Activated CD8-positive, alpha-beta memory T cell treated with anti-CD3 and anti-CD28 coated beads, Interleukin-2, amount 10 ng/mL, durations not matched to agents 7 days and 5 days (primary cell): ENCODE measurements around the gene FAM219B. TPM values are rescaled to one million over a fixed set of nuclear protein-coding genes. Genes with fewer than 3 reads are reported as not detected.
A peak's percentile ranks its signal among the peaks of the same experiment; 100 is the strongest.
"Not testable (repeated sequence)": the region's sequence is repeated elsewhere in the genome, so short reads cannot be mapped to it uniquely, and the experiment has no call there.

Experiments used
- ATAC-seq: fragments of 150-1000 bp; cut with Tn5 transposase; one replicate; pipeline ENCODE4 v1.10.0; 2021; ENCODE audit warnings: moderate library complexity
- CTCF ChIA-PET: fragments of 350-600 bp; sonication (Branson Sonifier 250); formaldehyde crosslinking; loops from one replicate; lab custom pipeline; 2021; ENCODE audit warnings: antibody characterized with exemption; lab: Charles Lee
- DNase-seq: peaks from one replicate; pipeline ENCODE4 v3.0.0-alpha.2; 2020
- H3K27ac Mint-ChIP-seq: one replicate; pipeline ENCODE4 v1.8.0; 2021; ENCODE audit warnings: mild to moderate bottlenecking, mixed read lengths
- H3K27me3 Mint-ChIP-seq: one replicate; pipeline ENCODE4 v1.8.0; 2021; ENCODE audit warnings: mixed read lengths
- H3K36me3 Mint-ChIP-seq: one replicate; pipeline ENCODE4 v1.8.0; 2021; ENCODE audit warnings: mild to moderate bottlenecking, mixed read lengths
- H3K4me1 Mint-ChIP-seq: one replicate; pipeline ENCODE4 v1.8.0; 2021; ENCODE audit warnings: mixed read lengths
- H3K4me3 Mint-ChIP-seq: one replicate; pipeline ENCODE4 v1.8.0; 2021; ENCODE audit warnings: mild to moderate bottlenecking, moderate library complexity, mixed read lengths
- H3K9me3 Mint-ChIP-seq: one replicate; pipeline ENCODE4 v1.8.0; 2022; ENCODE audit warnings: low read depth, mixed read lengths
- total RNA-seq, 2 experiments: library from RNA; stranded (reverse); gene quantifications; one replicate each; pipeline ENCODE4 v1.2.3, GENCODE V29; 2021

FAM219B gene
- total RNA-seq, 2 experiments from 2014 or later, result 95.2 to 119 TPM

- ATAC-seq, result no peak
- CTCF ChIA-PET, result interaction anchor here (1.1 to 6.2 kb wide), 7 partner anchors 6 to 128 kb away, joined by 3 to 67 read pairs (median 4); partner anchors contain the start of genes FAM219B, MPI and SCAMP2
- H3K27me3 Mint-ChIP-seq, result no peaks in the 10 kb centered on the region
- H3K4me3 Mint-ChIP-seq, result no peak overlapping the region
- H3K4me1 Mint-ChIP-seq, result peaks cover 50% of the 10 kb centered on the region
- peaks cover 44% of the 10 kb centered on the region for H3K36me3 Mint-ChIP-seq
- no peaks in the 10 kb centered on the region for H3K9me3 Mint-ChIP-seq
- H3K27ac Mint-ChIP-seq, result no peak overlapping the region
- no peak for DNase-seq
Measured at GRCh38 chr15:74897300-74897701, 9.3 kb downstream of the FAM219B start.

DNA sequence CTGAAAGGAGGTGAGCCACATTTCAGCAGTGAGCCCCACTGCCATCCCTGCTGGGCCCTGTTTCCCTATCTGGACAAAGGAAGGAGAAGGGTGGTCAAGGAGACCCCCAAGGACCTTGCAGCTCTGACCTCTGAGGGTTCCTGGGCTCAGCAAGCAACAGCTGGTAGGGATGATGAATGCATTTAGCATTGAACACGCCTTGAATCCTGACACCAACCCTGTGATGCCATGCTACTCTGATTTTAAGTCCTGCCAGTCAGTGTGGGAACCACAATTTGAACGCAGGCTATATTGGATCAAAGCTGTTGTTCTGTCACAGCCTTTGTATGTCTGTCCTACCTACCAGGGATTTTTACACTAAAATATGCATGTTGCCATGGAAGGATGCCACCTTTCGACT lies 10.3 kb downstream of the FAM219B start:
- H3K9me3 Mint-ChIP-seq, result no peaks in the 10 kb centered on the region
- peaks cover 46% of the 10 kb centered on the region for H3K36me3 Mint-ChIP-seq
- no peak for DNase-seq
- no peak overlapping the region for H3K4me3 Mint-ChIP-seq
- CTCF ChIA-PET, result interaction anchor here (1.1 to 5.9 kb wide), 4 partner anchors 10 to 125 kb away, joined by 3 to 35 read pairs (median 4); partner anchors contain the start of gene FAM219B
- ATAC-seq, result no peak
- peaks cover 47% of the 10 kb centered on the region for H3K4me1 Mint-ChIP-seq
- H3K27ac Mint-ChIP-seq, result no peak overlapping the region
- no peaks in the 10 kb centered on the region for H3K27me3 Mint-ChIP-seq

DNA sequence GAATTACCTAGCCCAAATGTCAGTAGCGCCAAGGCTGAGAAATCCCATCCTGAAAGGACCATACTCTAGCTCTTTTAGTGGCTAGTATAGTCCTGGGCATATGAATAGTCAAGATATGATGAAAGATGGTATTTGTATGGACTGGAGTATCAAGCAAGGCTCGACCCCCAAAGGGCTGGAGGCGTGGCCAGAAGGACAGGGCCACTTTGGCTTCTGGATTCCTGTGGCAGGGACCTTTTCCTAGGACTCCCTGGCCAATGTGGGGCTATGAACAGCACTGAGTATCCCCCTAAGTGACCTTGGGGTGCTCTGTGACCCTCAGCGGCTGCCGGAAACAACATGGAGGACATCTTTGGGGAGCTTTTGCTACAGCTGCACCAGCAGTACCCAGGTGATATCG lies 10.8 kb downstream of the FAM219B start:
- H3K9me3 Mint-ChIP-seq, result no peaks in the 10 kb centered on the region
- peak overlapping the region; percentile 36 for H3K27ac Mint-ChIP-seq
- H3K36me3 Mint-ChIP-seq, result peaks cover 48% of the 10 kb centered on the region
- no peak overlapping the region for H3K4me3 Mint-ChIP-seq
- CTCF ChIA-PET, result interaction anchor here (0.9 to 5.9 kb wide), 3 partner anchors 11 to 261 kb away, joined by 3 to 35 read pairs (median 4); partner anchors contain the start of gene FAM219B
- peaks cover 49% of the 10 kb centered on the region for H3K4me1 Mint-ChIP-seq
- DNase-seq, result no peak
- H3K27me3 Mint-ChIP-seq, result no peaks in the 10 kb centered on the region
- no peak for ATAC-seq

GRCh38 chr15:74894383-74894782 lies 12.3 kb downstream of the FAM219B start:
- H3K36me3 Mint-ChIP-seq, result peaks cover 38% of the 10 kb centered on the region

GRCh38 chr15:74893627-74894026 lies 13.0 kb downstream of the FAM219B start:
- ATAC-seq (peak; percentile 62), DNase-seq (peak; percentile 82)
- no peaks in the 10 kb centered on the region for H3K9me3 Mint-ChIP-seq
- peak overlapping the region; percentile 34 for H3K4me3 Mint-ChIP-seq
- CTCF ChIA-PET, result interaction anchor here (0.6 to 6.1 kb wide), 16 partner anchors 7 to 117 kb away, joined by 3 to 43 read pairs (median 4); partner anchors contain the start of genes FAM219B, SCAMP2 and ULK3
- peaks cover 33% of the 10 kb centered on the region for H3K36me3 Mint-ChIP-seq
- no peaks in the 10 kb centered on the region for H3K27me3 Mint-ChIP-seq
- H3K4me1 Mint-ChIP-seq, result peaks cover 56% of the 10 kb centered on the region
- peak overlapping the region; percentile 94 for H3K27ac Mint-ChIP-seq

More at GRCh38 chr15:74894383-74894782, 12.3 kb downstream of the FAM219B start:
- CTCF ChIA-PET, result interaction anchor here (0.7 to 6.1 kb wide), 12 partner anchors 6 to 112 kb away, joined by 3 to 43 read pairs (median 3); partner anchors contain the start of genes CSK, FAM219B, SCAMP2 and ULK3
- peaks cover 59% of the 10 kb centered on the region for H3K4me1 Mint-ChIP-seq
- not testable (repeated sequence) for ATAC-seq, H3K27me3 Mint-ChIP-seq, H3K4me3 Mint-ChIP-seq, H3K27ac Mint-ChIP-seq, DNase-seq, H3K9me3 Mint-ChIP-seq

GRCh38 chr15:74892931-74893330 lies 13.7 kb downstream of the FAM219B start:
- Mint-ChIP-seq H3K9me3 (no peaks in the 10 kb centered on the region), H3K27me3 (no peaks in the 10 kb centered on the region), H3K4me3 (no peak overlapping the region), H3K36me3 (peaks cover 33% of the 10 kb centered on the region), H3K4me1 (peaks cover 51% of the 10 kb centered on the region), H3K27ac (peak overlapping the region; percentile 94)
- CTCF ChIA-PET, result interaction anchor here (1.3 to 6.1 kb wide), 5 partner anchors 7 to 35 kb away, joined by 3 to 43 read pairs (median 10); partner anchors contain the start of gene FAM219B
- DNase-seq (no peak), ATAC-seq (no peak)

GRCh38 chr15:74892313-74892712 lies 14.3 kb downstream of the FAM219B start:
- no peaks in the 10 kb centered on the region for H3K9me3 Mint-ChIP-seq
- H3K27me3 Mint-ChIP-seq, result no peaks in the 10 kb centered on the region
- peak overlapping the region; percentile 94 for H3K27ac Mint-ChIP-seq
- no peak for DNase-seq
- ATAC-seq, result no peak
- H3K4me1 Mint-ChIP-seq, result peaks cover 49% of the 10 kb centered on the region
- no peak overlapping the region for H3K4me3 Mint-ChIP-seq
- CTCF ChIA-PET, result interaction anchor here (1.5 to 6.1 kb wide), 3 partner anchors 8 to 15 kb away, joined by 3 to 43 read pairs (median 4); partner anchors contain the start of gene FAM219B
- H3K36me3 Mint-ChIP-seq, result peaks cover 33% of the 10 kb centered on the region

- Mint-ChIP-seq H3K36me3 (peaks cover 30% of the 10 kb centered on the region), H3K27me3 (no peaks in the 10 kb centered on the region), H3K4me3 (peak overlapping the region; percentile 16), H3K4me1 (peaks cover 49% of the 10 kb centered on the region), H3K9me3 (no peaks in the 10 kb centered on the region), H3K27ac (peak overlapping the region; percentile 94)
- no peak for DNase-seq
- no peak for ATAC-seq
- CTCF ChIA-PET, result interaction anchor here (1.6 to 6.1 kb wide), 2 partner anchors 9 to 15 kb away, joined by 3 to 43 read pairs; partner anchors contain the start of gene FAM219B
Measured at GRCh38 chr15:74891469-74891868, 15.2 kb downstream of the FAM219B start.

DNA sequence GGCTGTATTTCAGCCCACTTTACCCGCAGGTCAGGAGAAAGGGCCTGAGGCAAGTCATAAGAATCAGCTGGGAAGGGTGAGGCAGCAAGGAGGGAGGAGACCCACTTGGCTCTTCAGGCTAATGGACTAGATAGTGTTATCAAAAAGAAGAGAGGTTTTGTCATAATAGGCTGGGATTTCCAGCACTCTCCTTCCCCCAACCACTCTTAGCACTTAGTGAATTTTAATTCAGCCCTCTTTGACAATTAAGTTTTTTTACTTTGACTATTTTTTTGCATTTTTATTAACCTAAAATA lies 16.0 kb downstream of the FAM219B start:
- no peaks in the 10 kb centered on the region for H3K27me3 Mint-ChIP-seq
- peaks cover 48% of the 10 kb centered on the region for H3K4me1 Mint-ChIP-seq
- CTCF ChIA-PET, result interaction anchor here (1.3 to 6.1 kb wide), 3 partner anchors 10 to 46 kb away, joined by 3 to 43 read pairs (median 8); no protein-coding TSS in a partner anchor
- peak overlapping the region; percentile 93 for H3K27ac Mint-ChIP-seq
- DNase-seq (no peak), ATAC-seq (no peak)
- peaks cover 29% of the 10 kb centered on the region for H3K36me3 Mint-ChIP-seq
- H3K4me3 Mint-ChIP-seq, result peak overlapping the region; percentile 93
- no peaks in the 10 kb centered on the region for H3K9me3 Mint-ChIP-seq

GRCh38 chr15:74889883-74890664 lies 16.6 kb downstream of the FAM219B start, which contains the start of gene MPI:
Gene MPI (plus strand): TSS chr15:74890042. CDS start chr15:74890074, 32 bp downstream.
- Mint-ChIP-seq H3K27ac (peak within 1 kb of the TSS; percentile 93), H3K9me3 (no peaks in the 10 kb centered on the region), H3K36me3 (peaks cover 27% of the 10 kb centered on the region), H3K4me3 (peak within 1 kb of the TSS; percentile 93), H3K27me3 (no peaks in the 10 kb centered on the region), H3K4me1 (peaks cover 47% of the 10 kb centered on the region)
- peak; percentile 96 for ATAC-seq
- peak; percentile 93 for DNase-seq
- CTCF ChIA-PET, result interaction anchor here (0.9 to 6.1 kb wide), 6 partner anchors 10 to 107 kb away, joined by 3 to 43 read pairs (median 4); no protein-coding TSS in a partner anchor

GRCh38 chr15:74889390-74889882 lies 17.2 kb downstream of the FAM219B start:
- H3K27ac Mint-ChIP-seq, result peak overlapping the region; percentile 93
- peak; percentile 6 for ATAC-seq
- no peaks in the 10 kb centered on the region for H3K27me3 Mint-ChIP-seq
- no peak for DNase-seq
- peak overlapping the region; percentile 93 for H3K4me3 Mint-ChIP-seq
- peaks cover 51% of the 10 kb centered on the region for H3K4me1 Mint-ChIP-seq
- CTCF ChIA-PET, result interaction anchor here (0.9 to 6.1 kb wide), 6 partner anchors 11 to 106 kb away, joined by 3 to 43 read pairs (median 4); no protein-coding TSS in a partner anchor
- no peaks in the 10 kb centered on the region for H3K9me3 Mint-ChIP-seq
- peaks cover 26% of the 10 kb centered on the region for H3K36me3 Mint-ChIP-seq

GRCh38 chr15:74888716-74889115 lies 17.9 kb downstream of the FAM219B start:
- H3K27ac Mint-ChIP-seq, result no peak overlapping the region
- H3K27me3 Mint-ChIP-seq, result no peaks in the 10 kb centered on the region
- H3K4me1 Mint-ChIP-seq, result peaks cover 55% of the 10 kb centered on the region
- CTCF ChIA-PET, result interaction anchor here (2.2 to 6.1 kb wide), 2 partner anchors 11 to 19 kb away, joined by 8 to 43 read pairs; no protein-coding TSS in a partner anchor
- no peaks in the 10 kb centered on the region for H3K9me3 Mint-ChIP-seq
- DNase-seq (no peak), ATAC-seq (no peak)
- H3K36me3 Mint-ChIP-seq, result peaks cover 25% of the 10 kb centered on the region
- H3K4me3 Mint-ChIP-seq, result peak overlapping the region; percentile 93
